H54 (cell line): ENCODE results near the gene DZIP3.
"Not testable (repeated sequence)": the region's sequence is repeated elsewhere in the genome, so short reads cannot be mapped to it uniquely, and the experiment has no call there.

Experiments used
- DNase-seq: peaks from one replicate; pipeline ENCODE4 v3.0.0; 2011; ENCODE audit warnings: low spot score, mixed read lengths; ENCODE audit not compliant: insufficient read length
- FAIRE-seq: peaks from 3 replicates; lab custom pipeline; 2011; peaks lifted over from hg19 to GRCh38; lab: Jason Lieb, UNC
- POLR2A ChIP-seq: IDR thresholded peaks from 2 replicates; pipeline ENCODE4 v1.6.1; 2011; ENCODE audit warnings: low read depth, mild to moderate bottlenecking, low read length

The DZIP3 gene

GRCh38 chr3:108677811-108678210 is 88.3 kb downstream of the DZIP3 start:
- FAIRE-seq (no peak), DNase-seq (no peak)
- no peak for TF ChIP-seq POLR2A

DNA sequence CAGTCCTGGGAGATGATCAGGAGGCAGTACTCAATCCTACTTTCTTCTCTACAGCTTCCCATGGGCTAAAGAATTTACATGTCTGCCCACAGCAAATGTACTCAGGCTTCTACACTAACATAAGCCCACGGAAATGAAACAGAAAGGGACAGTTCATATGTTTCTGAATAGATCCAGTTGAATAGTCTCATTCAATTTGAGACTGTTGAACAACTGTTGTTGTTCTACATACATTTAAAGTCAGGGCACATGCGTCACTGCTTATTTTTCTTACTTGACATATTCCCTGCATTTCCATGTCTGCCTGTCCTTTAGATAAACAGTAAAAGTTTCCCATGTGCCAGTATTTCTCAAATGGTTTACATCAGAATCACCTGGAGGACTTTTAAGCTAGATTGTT is 102.8 kb downstream of the DZIP3 start:
- not testable (repeated sequence) for FAIRE-seq, DNase-seq

GRCh38 chr3:108698461-108698860 is 108.9 kb downstream of the DZIP3 start:
- no peak for DNase-seq
- no peak for FAIRE-seq
- no peak for TF ChIP-seq POLR2A

DNA sequence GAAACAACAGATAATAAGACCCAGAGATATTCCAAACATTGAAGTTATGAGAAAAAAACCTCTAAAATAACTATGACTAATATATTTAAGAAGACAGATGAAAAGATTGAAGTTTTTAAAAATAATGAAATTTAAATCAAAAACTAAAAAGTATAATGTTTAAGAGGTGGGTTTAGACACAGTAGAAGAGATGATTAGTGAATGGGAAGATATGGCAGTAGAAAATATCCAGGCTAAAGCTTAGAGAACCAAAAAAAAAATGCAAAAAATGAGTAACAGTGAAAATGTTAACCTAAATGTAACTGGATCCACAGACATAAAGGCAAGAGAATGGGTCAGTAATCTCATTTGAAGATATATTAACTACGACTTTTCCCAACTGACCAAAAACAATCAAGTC is 115.5 kb downstream of the DZIP3 start:
- TF ChIP-seq POLR2A = no peak
- DNase-seq = no peak
- FAIRE-seq = no peak

DNA sequence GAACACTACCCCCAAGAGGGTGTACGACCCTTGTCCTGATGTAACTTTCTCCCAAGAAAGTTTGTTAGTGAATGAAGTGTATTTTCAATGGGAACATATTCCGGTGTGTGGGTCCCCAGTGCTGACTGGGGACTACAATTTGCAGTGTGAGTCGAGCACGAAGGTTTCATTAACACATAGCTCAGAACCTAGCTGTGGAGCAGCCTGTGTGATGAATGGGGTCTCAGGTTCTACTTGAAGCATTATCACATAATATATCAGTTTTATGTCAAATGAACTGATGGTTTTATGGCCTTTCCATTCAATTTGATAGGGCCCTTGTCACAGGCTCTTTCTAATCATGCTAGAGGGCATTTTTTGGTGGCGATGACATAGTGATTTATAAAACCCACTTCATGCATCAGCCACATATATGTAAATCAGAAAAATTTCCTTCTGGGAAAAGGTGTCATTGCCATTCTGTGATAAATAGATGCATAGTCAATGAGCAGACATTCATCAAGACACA is 123.5 kb downstream of the DZIP3 start:
- FAIRE-seq (no peak), DNase-seq (no peak)
- no peak for TF ChIP-seq POLR2A

GRCh38 chr3:108713816-108714215 is 124.3 kb downstream of the DZIP3 start:
- FAIRE-seq = no peak
- no peak for TF ChIP-seq POLR2A
- no peak for DNase-seq

DNA sequence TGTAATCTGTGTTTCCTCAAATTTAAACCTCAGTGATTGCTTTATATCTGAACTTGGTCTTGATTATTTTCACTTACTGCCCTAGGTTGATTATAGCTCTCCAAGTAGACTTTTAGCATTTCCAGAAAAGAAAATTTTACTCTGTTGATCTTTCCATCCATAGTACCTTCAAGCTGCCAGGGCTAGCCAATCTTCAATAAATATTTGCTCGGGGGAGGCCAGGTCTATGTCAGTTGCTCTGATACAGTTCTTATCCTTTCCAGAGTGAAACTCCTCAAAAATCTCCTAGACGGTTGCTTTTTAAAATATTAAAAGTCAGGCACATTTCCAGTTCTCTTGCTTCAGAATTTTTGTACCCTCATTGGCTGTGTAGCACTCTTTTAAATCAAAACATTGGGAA is 128.9 kb downstream of the DZIP3 start:
- no peak for FAIRE-seq
- DNase-seq = no peak
- TF ChIP-seq POLR2A = no peak

- TF ChIP-seq POLR2A = no peak
- FAIRE-seq = no peak
- no peak for DNase-seq
Observed at GRCh38 chr3:108719178-108719806, 129.8 kb downstream of the DZIP3 start.

- no peak for FAIRE-seq
- no peak for TF ChIP-seq POLR2A
Observed at GRCh38 chr3:108722724-108723123, 133.2 kb downstream of the DZIP3 start.

GRCh38 chr3:108724101-108724500 is 134.6 kb downstream of the DZIP3 start:
- TF ChIP-seq POLR2A = no peak
- DNase-seq (no peak), FAIRE-seq (no peak)

More at GRCh38 chr3:108722724-108723123, 133.2 kb downstream of the DZIP3 start:
- DNase-seq = no peak

DNA sequence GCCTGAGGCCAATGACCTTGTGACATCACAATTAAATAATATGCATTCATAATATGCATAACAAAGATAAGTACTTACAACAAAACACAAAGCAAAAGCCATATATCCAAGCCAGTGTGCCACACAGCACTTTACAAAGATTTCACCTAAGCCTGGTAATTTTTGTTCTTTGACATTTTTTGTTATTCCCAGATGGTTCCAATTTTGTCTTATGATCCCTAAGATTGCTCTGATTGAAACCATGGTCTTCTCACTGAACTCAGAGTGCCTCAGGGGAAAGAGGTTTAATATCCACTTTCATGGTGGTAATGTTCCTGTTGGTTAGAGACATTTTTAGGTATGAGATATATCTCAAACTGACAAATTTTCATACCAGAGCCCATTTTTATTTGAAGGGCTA is 138.6 kb downstream of the DZIP3 start:
- FAIRE-seq (no peak), DNase-seq (no peak)
- no peak for TF ChIP-seq POLR2A

DNA sequence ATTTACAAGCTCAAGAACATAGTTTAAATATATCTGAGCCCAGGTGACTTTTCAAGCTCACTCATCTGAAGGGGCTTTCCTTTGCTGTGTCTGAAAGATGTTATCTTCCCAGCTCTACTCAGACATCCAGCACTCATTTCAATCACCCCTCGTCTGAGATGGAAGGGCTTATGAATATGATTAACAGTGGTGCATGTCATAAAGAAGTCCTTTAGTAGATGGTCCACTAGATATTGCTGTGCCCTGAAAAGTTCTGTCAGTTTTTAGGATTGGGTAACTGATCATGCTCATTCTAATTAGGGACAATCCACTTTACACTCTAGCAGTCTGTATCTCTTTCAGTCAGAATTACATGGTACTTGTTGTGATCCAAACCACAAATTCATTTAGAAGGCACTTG is 139.4 kb downstream of the DZIP3 start:
- TF ChIP-seq POLR2A = no peak
- FAIRE-seq (no peak), DNase-seq (no peak)

DNA sequence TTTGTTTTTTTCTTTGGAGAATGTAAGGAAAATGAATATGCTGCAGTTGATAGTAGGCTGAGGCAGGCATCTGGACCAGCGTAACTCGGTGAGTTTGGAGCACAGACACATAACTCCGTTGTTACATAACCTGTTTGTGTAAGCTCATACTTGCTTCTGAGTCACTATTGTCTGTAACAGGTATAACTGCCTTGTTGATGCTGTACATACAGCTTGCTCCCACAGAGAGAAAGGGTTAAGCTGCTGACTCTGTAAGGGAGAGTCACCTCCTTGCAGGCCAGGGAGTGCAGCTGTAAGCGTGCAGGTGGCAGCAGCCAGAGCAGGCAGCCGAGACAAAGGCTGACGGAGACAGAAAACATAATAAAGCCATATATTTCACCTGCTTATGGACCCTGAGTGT is 147.3 kb downstream of the DZIP3 start:
- no peak for FAIRE-seq
- TF ChIP-seq POLR2A = no peak
- DNase-seq = no peak

- FAIRE-seq = no peak
- DNase-seq = no peak
- TF ChIP-seq POLR2A = no peak
Observed at GRCh38 chr3:108742929-108743328, 153.4 kb downstream of the DZIP3 start.
